HK-2 (cell line): ENCODE data around the gene SIPA1L2.

Experiments used
- DNase-seq: peaks from one replicate; pipeline ENCODE4 v3.0.0-alpha.2; 2018; ENCODE audit not compliant: unreplicated experiment

The SIPA1L2 gene

GRCh38 chr1:232643251-232643650 lies 13.3 kb upstream of the SIPA1L2 start:
- no peak for DNase-seq

GRCh38 chr1:232641507-232641906 lies 11.6 kb upstream of the SIPA1L2 start:
- DNase-seq, result no peak

GRCh38 chr1:232636799-232637198 lies 6.9 kb upstream of the SIPA1L2 start:
- no peak for DNase-seq

GRCh38 chr1:232635778-232636356 lies 5.9 kb upstream of the SIPA1L2 start:
- no peak for DNase-seq

- no peak for DNase-seq
Measured at GRCh38 chr1:232635279-232635678, 5.3 kb upstream of the SIPA1L2 start.

- no peak for DNase-seq
Measured at GRCh38 chr1:232634096-232634495, 4.2 kb upstream of the SIPA1L2 start.

- no peak for DNase-seq
Measured at GRCh38 chr1:232630894-232631195, 912 bp upstream of the SIPA1L2 start.

- DNase-seq, result peak; percentile 53
Measured at GRCh38 chr1:232629250-232630046, 485 bp downstream of the SIPA1L2 start.

- DNase-seq, result no peak
Measured at GRCh38 chr1:232628335-232629249, 1.3 kb downstream of the SIPA1L2 start.

GRCh38 chr1:232627645-232628334 lies 2.1 kb downstream of the SIPA1L2 start:
- no peak for DNase-seq

GRCh38 chr1:232627171-232627570 lies 2.8 kb downstream of the SIPA1L2 start:
- DNase-seq, result no peak

- no peak for DNase-seq
Measured at GRCh38 chr1:232626452-232626851, 3.5 kb downstream of the SIPA1L2 start.

GRCh38 chr1:232625319-232625868 lies 4.5 kb downstream of the SIPA1L2 start:
- DNase-seq, result no peak

GRCh38 chr1:232624546-232625281 lies 5.2 kb downstream of the SIPA1L2 start:
- DNase-seq, result no peak

- DNase-seq, result no peak
Measured at GRCh38 chr1:232622981-232623380, 7.0 kb downstream of the SIPA1L2 start.

GRCh38 chr1:232622378-232622777 lies 7.6 kb downstream of the SIPA1L2 start:
- no peak for DNase-seq

GRCh38 chr1:232621050-232621449 lies 8.9 kb downstream of the SIPA1L2 start:
- DNase-seq, result no peak

GRCh38 chr1:232620356-232620969 lies 9.5 kb downstream of the SIPA1L2 start:
- no peak for DNase-seq

GRCh38 chr1:232617237-232617636 lies 12.7 kb downstream of the SIPA1L2 start:
- DNase-seq, result no peak

GRCh38 chr1:232615306-232615800 lies 14.6 kb downstream of the SIPA1L2 start:
- DNase-seq, result no peak
